ENCODE measurements around the gene MAGEE1.

DNA sequence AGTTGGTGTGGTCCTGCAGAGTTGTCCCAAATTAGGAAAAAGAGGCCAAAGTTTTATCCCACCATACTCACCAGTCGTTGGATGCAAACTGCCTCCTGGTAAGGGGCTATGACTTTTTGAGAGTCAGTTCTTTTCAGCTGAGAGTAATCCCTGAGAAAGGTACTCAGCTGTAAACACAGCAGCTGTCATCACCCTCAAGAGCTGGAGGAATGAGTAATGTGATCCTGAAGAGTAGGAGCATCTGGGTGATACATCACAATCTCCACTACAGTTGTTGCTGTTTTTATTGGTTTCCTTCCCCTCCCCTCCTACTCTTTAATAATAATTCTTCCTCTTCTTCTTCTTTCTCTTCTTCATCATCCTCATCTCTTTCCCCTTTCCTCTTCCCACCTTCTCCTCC lies 5.7 kb downstream of the MAGEE1 start:
- TF ChIP-seq, protein P1, sequence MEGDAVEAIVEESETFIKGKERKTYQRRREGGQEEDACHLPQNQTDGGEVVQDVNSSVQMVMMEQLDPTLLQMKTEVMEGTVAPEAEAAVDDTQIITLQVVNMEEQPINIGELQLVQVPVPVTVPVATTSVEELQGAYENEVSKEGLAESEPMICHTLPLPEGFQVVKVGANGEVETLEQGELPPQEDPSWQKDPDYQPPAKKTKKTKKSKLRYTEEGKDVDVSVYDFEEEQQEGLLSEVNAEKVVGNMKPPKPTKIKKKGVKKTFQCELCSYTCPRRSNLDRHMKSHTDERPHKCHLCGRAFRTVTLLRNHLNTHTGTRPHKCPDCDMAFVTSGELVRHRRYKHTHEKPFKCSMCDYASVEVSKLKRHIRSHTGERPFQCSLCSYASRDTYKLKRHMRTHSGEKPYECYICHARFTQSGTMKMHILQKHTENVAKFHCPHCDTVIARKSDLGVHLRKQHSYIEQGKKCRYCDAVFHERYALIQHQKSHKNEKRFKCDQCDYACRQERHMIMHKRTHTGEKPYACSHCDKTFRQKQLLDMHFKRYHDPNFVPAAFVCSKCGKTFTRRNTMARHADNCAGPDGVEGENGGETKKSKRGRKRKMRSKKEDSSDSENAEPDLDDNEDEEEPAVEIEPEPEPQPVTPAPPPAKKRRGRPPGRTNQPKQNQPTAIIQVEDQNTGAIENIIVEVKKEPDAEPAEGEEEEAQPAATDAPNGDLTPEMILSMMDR (conservative IDR thresholded peaks at IDR 0.05; ENCODE audit: low read length) = no peak
- no peak for TF ChIP-seq EZH2phosphoT487 (IDR thresholded peaks at IDR 0.05; ENCODE audit: borderline replicate concordance)

Data from Loucy (cell line).